K562 treated with DMSO at 1 percent for 4 hours (cell line): Measurements from ENCODE around the gene TRIOBP. TPM values are rescaled to one million over a fixed set of nuclear protein-coding genes. Genes with fewer than 3 reads are reported as not detected.

Experiments
- total RNA-seq: library from RNA; unstranded; fragments of 300-600 nt; gene quantifications from 2 replicates; pipeline ENCODE4 v1.2.3, GENCODE V29; 2022; ENCODE audit not compliant: insufficient read depth

Gene TRIOBP
- 11.4 and 13.4 TPM in 2 replicates for total RNA-seq

GRCh38 chr22:37696657-37697537 lies at the start of gene TRIOBP:
Gene TRIOBP (plus strand): TSS chr22:37697048. CDS start chr22:37701366, 4,318 bp downstream.

GRCh38 chr22:37658133-37659065 lies 38.4 kb upstream of the TRIOBP start, which contains the start of gene PDXP:
Gene PDXP (plus strand): TSS chr22:37658723. CDS start chr22:37658783, 60 bp downstream.

GRCh38 chr22:37674951-37675929 lies 21.6 kb upstream of the TRIOBP start, which contains the start of gene LGALS1:
Gene LGALS1 (plus strand): TSS chr22:37675636. CDS start chr22:37675703, 67 bp downstream.

GRCh38 chr22:37686002-37686982 lies 10.6 kb upstream of the TRIOBP start, which contains the start of gene NOL12:
Gene NOL12 (plus strand): TSS chr22:37686343. CDS start chr22:37686393, 50 bp downstream.

GRCh38 chr22:37807410-37808293 lies 110.8 kb downstream of the TRIOBP start, which contains the start of gene GCAT:
Gene GCAT (plus strand): TSS chr22:37807934. CDS start chr22:37807968, 34 bp downstream.

GRCh38 chr22:37823134-37823985 lies 126.5 kb downstream of the TRIOBP start, which contains the start of gene GALR3:
Gene GALR3 (plus strand): TSS chr22:37823382. CDS start chr22:37823407, 25 bp downstream.

Other genes with a start within 250 kb of the TRIOBP start
- gene MFNG, start 210.7 kb upstream of the TRIOBP start, total RNA-seq = not detected in 2 replicates
- gene CARD10, start 177.6 kb upstream of the TRIOBP start, total RNA-seq = 2.2 and 2.7 TPM in 2 replicates
- 29.2 and 35.2 TPM in 2 replicates for gene CDC42EP1, start 136.6 kb upstream of the TRIOBP start, total RNA-seq
- not detected in 2 replicates for gene LGALS2, start 117.0 kb upstream of the TRIOBP start, total RNA-seq
- gene GGA1, start 88.2 kb upstream of the TRIOBP start, total RNA-seq = 31.6 and 41.7 TPM in 2 replicates
- 21.7 and 23.1 TPM in 2 replicates for gene SH3BP1, start 57.4 kb upstream of the TRIOBP start, total RNA-seq
- gene PDXP, start 38.3 kb upstream of the TRIOBP start, total RNA-seq = 56.4 and 62.4 TPM in 2 replicates
- gene LGALS1, start 21.4 kb upstream of the TRIOBP start, total RNA-seq = 1,252 and 1,444 TPM in 2 replicates
- gene NOL12, start 10.7 kb upstream of the TRIOBP start, total RNA-seq = 6.8 and 8.9 TPM in 2 replicates
- gene GCAT, start 110.9 kb downstream of the TRIOBP start, total RNA-seq = 90.4 and 102 TPM in 2 replicates
- gene GALR3, start 126.3 kb downstream of the TRIOBP start, total RNA-seq = 0.88 and 1.4 TPM in 2 replicates
- gene ANKRD54, start 147.3 kb downstream of the TRIOBP start, total RNA-seq = 58.7 and 75.7 TPM in 2 replicates
- 646 and 720 TPM in 2 replicates for gene EIF3L, start 152.4 kb downstream of the TRIOBP start, total RNA-seq
- gene MICALL1, start 209.2 kb downstream of the TRIOBP start, total RNA-seq = 27.1 and 30.8 TPM in 2 replicates